ENCODE data around the gene MNT.

The MNT gene

GRCh38 chr17:2363318-2363717 lies 37.5 kb downstream of the MNT start:
- no peak for DNase-seq (ENCODE audit: low read depth)
- no peak overlapping the region for H3K4me3 ChIP-seq (ENCODE audit: low read depth, low read length)
- TF ChIP-seq CTCF (conservative IDR thresholded peaks at IDR 0.05; ENCODE audit: low read depth, low read length) = no peak

- no peak for DNase-seq (ENCODE audit: low read depth)
- TF ChIP-seq CTCF (conservative IDR thresholded peaks at IDR 0.05; ENCODE audit: low read depth, low read length) = no peak
- H3K4me3 ChIP-seq (ENCODE audit: low read depth, low read length) = no peak overlapping the region
These were observed 38.0 kb downstream of the MNT start for GRCh38 chr17:2362881-2363280.

- TF ChIP-seq CTCF (conservative IDR thresholded peaks at IDR 0.05; ENCODE audit: low read depth, low read length) = no peak
- no peak for DNase-seq (ENCODE audit: low read depth)
- H3K4me3 ChIP-seq (ENCODE audit: low read depth, low read length) = no peak overlapping the region
These were observed 38.4 kb downstream of the MNT start for GRCh38 chr17:2362416-2362815.

GRCh38 chr17:2362016-2362415 lies 38.8 kb downstream of the MNT start:
- no peak overlapping the region for H3K4me3 ChIP-seq (ENCODE audit: low read depth, low read length)
- DNase-seq (ENCODE audit: low read depth) = no peak
- TF ChIP-seq CTCF (conservative IDR thresholded peaks at IDR 0.05; ENCODE audit: low read depth, low read length) = no peak

GRCh38 chr17:2361010-2361760 lies 39.7 kb downstream of the MNT start:
- no peak for TF ChIP-seq CTCF (conservative IDR thresholded peaks at IDR 0.05; ENCODE audit: low read depth, low read length)
- no peak overlapping the region for H3K4me3 ChIP-seq (ENCODE audit: low read depth, low read length)
- DNase-seq (ENCODE audit: low read depth) = no peak

- no peak for TF ChIP-seq CTCF (conservative IDR thresholded peaks at IDR 0.05; ENCODE audit: low read depth, low read length)
- H3K4me3 ChIP-seq (ENCODE audit: low read depth, low read length) = no peak overlapping the region
- DNase-seq (ENCODE audit: low read depth) = no peak
These were observed 42.9 kb downstream of the MNT start for GRCh38 chr17:2357931-2358434.

GRCh38 chr17:2357237-2357636 lies 43.6 kb downstream of the MNT start:
- no peak overlapping the region for H3K4me3 ChIP-seq (ENCODE audit: low read depth, low read length)
- no peak for TF ChIP-seq CTCF (conservative IDR thresholded peaks at IDR 0.05; ENCODE audit: low read depth, low read length)
- DNase-seq (ENCODE audit: low read depth) = no peak

All from choroid plexus epithelial cell (primary cell).